DND-41 (cell line): ENCODE data around the gene OPCML.

Experiments
- CTCF ChIP-seq: IDR thresholded peaks from 2 replicates; pipeline ENCODE4 v1.5.1; 2012; ENCODE audit warnings: borderline replicate concordance, low read length, moderate library complexity, mild to moderate bottlenecking; ENCODE audit not compliant: poor library complexity, severe bottlenecking; ENCODE audit errors: extremely low read depth
- EZH2 ChIP-seq: IDR thresholded peaks from 3 replicates; pipeline ENCODE4 v1.6.1; 2012; ENCODE audit warnings: borderline replicate concordance, low read depth, mild to moderate bottlenecking, moderate library complexity, low read length, inconsistent platforms; ENCODE audit not compliant: severe bottlenecking

- no peak for TF ChIP-seq CTCF
- TF ChIP-seq EZH2, result no peak
These were observed 676.3 kb downstream of the OPCML start for GRCh38 chr11:132856032-132856431.
